Spleen (tissue), 7 donors: Measurements from ENCODE around the gene HBD.

Experiments
- POLR2A ChIP-seq, 3 donors: fragments of 450-650 bp; IDR thresholded peaks; one replicate each; pipeline ENCODE4 v1.5.1; 2017; ENCODE audit warnings: antibody characterized with exemption in 3 of 3, mild to moderate bottlenecking in 1 of 3
- TF ChIP-seq, protein P1 (sequence below), 11 experiments: fragments of 200-600 bp in 7 of 11; fragments of 450-650 bp in 4 of 11; sonication (generic) in 4 of 11; IDR thresholded peaks in 8 of 11; conservative IDR thresholded peaks in 3 of 11; 1 replicate in 7 of 11; 2 replicates in 4 of 11; pipeline versions ENCODE4 v1.4.0 to v1.8.0; 2016 to 2021; ENCODE audit warnings: antibody characterized with exemption in 11 of 11, inconsistent platforms in 4 of 11, mild to moderate bottlenecking in 1 of 11
- donor health status: DM: no; HTN: no; CAD: no; lungs with moderate emphysema.
- donor health status: DM: no; HTN: no; CAD: no.
- donor health status: DM: no; HTN: no; CAD: no.

DNA sequence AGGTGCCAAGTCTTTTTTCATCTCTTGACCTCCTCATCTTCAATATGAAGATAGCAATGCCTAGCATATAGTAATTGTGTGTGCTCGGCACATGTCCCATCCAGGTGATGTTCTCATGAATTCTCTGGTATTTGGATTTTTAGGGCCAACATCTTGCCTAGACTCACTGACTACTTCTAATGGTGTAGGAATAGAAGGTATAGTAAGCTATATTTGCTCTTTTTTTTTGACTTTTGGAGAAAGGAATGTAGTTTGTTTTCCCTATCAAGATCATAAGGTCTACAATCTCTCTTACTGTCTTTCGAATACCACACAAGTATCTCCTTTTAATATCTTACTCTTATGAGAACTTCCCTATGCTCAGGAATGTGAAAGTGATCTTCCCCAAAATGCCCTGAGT is 3.2 kb downstream of the HBD start:
- TF ChIP-seq POLR2A (IDR thresholded peaks at IDR 0.05): no peak
- TF ChIP-seq, protein P1, sequence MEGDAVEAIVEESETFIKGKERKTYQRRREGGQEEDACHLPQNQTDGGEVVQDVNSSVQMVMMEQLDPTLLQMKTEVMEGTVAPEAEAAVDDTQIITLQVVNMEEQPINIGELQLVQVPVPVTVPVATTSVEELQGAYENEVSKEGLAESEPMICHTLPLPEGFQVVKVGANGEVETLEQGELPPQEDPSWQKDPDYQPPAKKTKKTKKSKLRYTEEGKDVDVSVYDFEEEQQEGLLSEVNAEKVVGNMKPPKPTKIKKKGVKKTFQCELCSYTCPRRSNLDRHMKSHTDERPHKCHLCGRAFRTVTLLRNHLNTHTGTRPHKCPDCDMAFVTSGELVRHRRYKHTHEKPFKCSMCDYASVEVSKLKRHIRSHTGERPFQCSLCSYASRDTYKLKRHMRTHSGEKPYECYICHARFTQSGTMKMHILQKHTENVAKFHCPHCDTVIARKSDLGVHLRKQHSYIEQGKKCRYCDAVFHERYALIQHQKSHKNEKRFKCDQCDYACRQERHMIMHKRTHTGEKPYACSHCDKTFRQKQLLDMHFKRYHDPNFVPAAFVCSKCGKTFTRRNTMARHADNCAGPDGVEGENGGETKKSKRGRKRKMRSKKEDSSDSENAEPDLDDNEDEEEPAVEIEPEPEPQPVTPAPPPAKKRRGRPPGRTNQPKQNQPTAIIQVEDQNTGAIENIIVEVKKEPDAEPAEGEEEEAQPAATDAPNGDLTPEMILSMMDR (IDR thresholded peaks at IDR 0.05 in 8 of 11, conservative IDR thresholded peaks at IDR 0.05 in 3 of 11): no peak
